K562 (cell line): Measurements from ENCODE around the gene SPPL3.

ENCODE experiments used
- BRF1 ChIP-seq: IDR thresholded peaks from 3 replicates; pipeline ENCODE4 v1.6.1; 2011; ENCODE audit warnings: borderline replicate concordance, mild to moderate bottlenecking; ENCODE audit not compliant: insufficient read length; ENCODE audit errors: extremely low read depth
- CHD4 ChIP-seq: fragments of 200-600 bp; sonication (generic); IDR thresholded peaks from 3 replicates; pipeline ENCODE4 v1.6.1; 2012; ENCODE audit warnings: low read depth, mild to moderate bottlenecking, mixed read lengths, low read length, inconsistent platforms; ENCODE audit not compliant: insufficient read depth, insufficient replicate concordance, poor library complexity, severe bottlenecking
- CTCF ChIP-seq, 3 experiments: IDR thresholded peaks in 2 of 3; conservative IDR thresholded peaks in 1 of 3; 2 replicates each; pipeline ENCODE4 v1.5.1; 2011 to 2012; ENCODE audit warnings: low read length in 3 of 3, mild to moderate bottlenecking in 3 of 3, control low read depth in 2 of 3, improper control_type of control experiment in 1 of 3, inconsistent platforms in 1 of 3, low read depth in 1 of 3, mixed read lengths in 1 of 3, moderate library complexity in 1 of 3; ENCODE audit not compliant: insufficient read depth in 2 of 3
- EGR1 ChIP-seq: fragments of 450-650 bp; conservative IDR thresholded peaks from 2 replicates; pipeline ENCODE4 v1.6.1; 2017; ENCODE audit warnings: mild to moderate bottlenecking
- EP300 ChIP-seq: IDR thresholded peaks from 2 replicates; pipeline ENCODE4 v1.6.1; 2012; ENCODE audit warnings: low read length, improper control_type of control experiment
- FOXP1 ChIP-seq: sonication (generic); formaldehyde crosslinking; IDR thresholded peaks from 2 replicates; pipeline ENCODE4 v1.8.0; 2022; ENCODE audit warnings: mild to moderate bottlenecking, missing genetic modification reagents
- GABPA ChIP-seq: fragments of 200-800 bp; sonication (Bioruptor generic); conservative IDR thresholded peaks from 2 replicates; pipeline ENCODE4 v1.6.1; 2016; ENCODE audit warnings: low read depth, missing genetic modification characterization, missing compliant biosample characterization
- PATZ1 ChIP-seq: fragments of 250-450 bp; sonication (Bioruptor Pico); IDR thresholded peaks from 2 replicates; pipeline ENCODE4 v1.5.0; 2020; ENCODE audit warnings: mild to moderate bottlenecking, borderline replicate concordance
- PCBP2 ChIP-seq: fragments of 200-400 bp; formaldehyde crosslinking; IDR thresholded peaks from 2 replicates; pipeline ENCODE4 v1.6.1; 2018; ENCODE audit warnings: low read length, low read depth, mild to moderate bottlenecking, moderate library complexity; ENCODE audit not compliant: poor library complexity, severe bottlenecking
- SOX6 ChIP-seq: fragments of 450-650 bp; IDR thresholded peaks from 2 replicates; pipeline ENCODE4 v1.6.1; 2014; ENCODE audit warnings: mild to moderate bottlenecking
- ZBTB33 ChIP-seq: sonication (generic); formaldehyde crosslinking; IDR thresholded peaks from 2 replicates; pipeline ENCODE4 v1.8.1; 2023; ENCODE audit warnings: mild to moderate bottlenecking, missing genetic modification reagents
- ZNF232 ChIP-seq: sonication (generic); formaldehyde crosslinking; IDR thresholded peaks from 2 replicates; pipeline ENCODE4 v1.8.0; 2022; ENCODE audit warnings: mild to moderate bottlenecking, missing genetic modification reagents

- TF ChIP-seq GABPA (tag) = no peak
- no peak for TF ChIP-seq CTCF (IDR thresholded peaks at IDR 0.05 in 2 of 3, conservative IDR thresholded peaks at IDR 0.05 in 1 of 3; ENCODE audit: insufficient read depth in 2 of 3, low read depth in 1 of 3, low read length in 3 of 3)
- no peak for TF ChIP-seq PCBP2
- no peak for TF ChIP-seq PATZ1 (CRISPR knock-in tag)
- no peak for TF ChIP-seq BRF1
- peak; percentile 33; the same call in 1 of the 2 replicates for TF ChIP-seq SOX6
- TF ChIP-seq ZNF232 = no peak
- TF ChIP-seq FOXP1 (CRISPR knock-in tag) = no peak
- no peak for TF ChIP-seq ZBTB33 (CRISPR knock-in tag)
- no peak for TF ChIP-seq EGR1
- no peak for TF ChIP-seq EP300
- no peak for TF ChIP-seq CHD4
Measured at GRCh38 chr12:120751389-120751788, 152.8 kb downstream of the SPPL3 start.
